Epithelial cell of prostate (primary cell): ENCODE measurements around the gene MOCS1.

Experiments used
- DNase-seq: peaks from one replicate; pipeline ENCODE4 v3.0.0-alpha.2; 2011; ENCODE audit warnings: low read depth, low spot score
- H3K27ac ChIP-seq: fragments of 450-650 bp; 2 replicates; pipeline ENCODE4 v1.5.1; 2017; ENCODE audit warnings: mild to moderate bottlenecking

MOCS1 gene

GRCh38 chr6:39950125-39950720, 16.0 kb upstream of the MOCS1 start:
- no peak for DNase-seq
- no peak overlapping the region for H3K27ac ChIP-seq

- no peak overlapping the region for H3K27ac ChIP-seq
- DNase-seq: no peak
These were observed 14.0 kb upstream of the MOCS1 start for GRCh38 chr6:39948199-39948791.

GRCh38 chr6:39947611-39948068, 13.4 kb upstream of the MOCS1 start:
- no peak overlapping the region for H3K27ac ChIP-seq
- DNase-seq: no peak

GRCh38 chr6:39945626-39946025, 11.4 kb upstream of the MOCS1 start:
- peak; percentile 63 for DNase-seq
- H3K27ac ChIP-seq: no peak overlapping the region

GRCh38 chr6:39942903-39943580, 8.8 kb upstream of the MOCS1 start:
- H3K27ac ChIP-seq: no peak overlapping the region
- DNase-seq: no peak

GRCh38 chr6:39941820-39942219, 7.6 kb upstream of the MOCS1 start:
- no peak for DNase-seq
- no peak overlapping the region for H3K27ac ChIP-seq

- no peak overlapping the region for H3K27ac ChIP-seq
- DNase-seq: no peak
These were observed 6.9 kb upstream of the MOCS1 start for GRCh38 chr6:39941138-39941537.

- no peak overlapping the region for H3K27ac ChIP-seq
- DNase-seq: no peak
These were observed 4.8 kb upstream of the MOCS1 start for GRCh38 chr6:39938773-39939654.

GRCh38 chr6:39937686-39938333, 3.5 kb upstream of the MOCS1 start:
- H3K27ac ChIP-seq: no peak overlapping the region
- DNase-seq: no peak

- DNase-seq: no peak
These were observed 2.6 kb upstream of the MOCS1 start for GRCh38 chr6:39936857-39937256.

GRCh38 chr6:39935241-39935640, 979 bp upstream of the MOCS1 start:
- no peak for DNase-seq
- no peak overlapping the region for H3K27ac ChIP-seq

More at GRCh38 chr6:39936857-39937256, 2.6 kb upstream of the MOCS1 start:
- no peak overlapping the region for H3K27ac ChIP-seq

- no peak for DNase-seq
- H3K27ac ChIP-seq: no peak overlapping the region
These were observed 562 bp downstream of the MOCS1 start for GRCh38 chr6:39933669-39934130.

GRCh38 chr6:39932386-39932910, 1.8 kb downstream of the MOCS1 start:
- no peak for DNase-seq
- H3K27ac ChIP-seq: no peak overlapping the region

GRCh38 chr6:39931607-39932006, 2.7 kb downstream of the MOCS1 start:
- no peak overlapping the region for H3K27ac ChIP-seq
- no peak for DNase-seq

- no peak overlapping the region for H3K27ac ChIP-seq
- DNase-seq: no peak
These were observed 3.7 kb downstream of the MOCS1 start for GRCh38 chr6:39930540-39930939.

GRCh38 chr6:39929733-39930461, 4.4 kb downstream of the MOCS1 start:
- H3K27ac ChIP-seq: no peak overlapping the region
- no peak for DNase-seq

- H3K27ac ChIP-seq: no peak overlapping the region
- no peak for DNase-seq
These were observed 5.1 kb downstream of the MOCS1 start for GRCh38 chr6:39929039-39929732.

- peak; percentile 6 for DNase-seq
- H3K27ac ChIP-seq: peak overlapping the region; percentile 40
These were observed 7.1 kb downstream of the MOCS1 start for GRCh38 chr6:39927159-39927558.

GRCh38 chr6:39926668-39927067, 7.6 kb downstream of the MOCS1 start:
- H3K27ac ChIP-seq: peak overlapping the region; percentile 40
- no peak for DNase-seq
